Smooth muscle cell (in vitro differentiated cells): Measurements from ENCODE around the gene INVS. TPM values are rescaled to one million over a fixed set of nuclear protein-coding genes. Genes with fewer than 3 reads are reported as not detected.

Experiments
- DNase-seq: peaks from one replicate; lab custom pipeline; 2025; ENCODE audit not compliant: unreplicated experiment; lab: John Stamatoyannopoulos, UW
- H2AFZ ChIP-seq: fragments of 200-600 bp; sonication (generic); 2 replicates; pipeline ENCODE4 v1.6.0; 2016; ENCODE audit warnings: antibody characterized with exemption, low read depth, mild to moderate bottlenecking
- H3F3A ChIP-seq: fragments of 200-600 bp; sonication (generic); 2 replicates; pipeline ENCODE4 v1.6.0; 2017; ENCODE audit warnings: antibody characterized with exemption, low read depth
- H3K27ac ChIP-seq: fragments of 200-600 bp; sonication (generic); 2 replicates; pipeline ENCODE4 v1.5.1; 2016; ENCODE audit warnings: low read depth, mild to moderate bottlenecking
- H3K27me3 ChIP-seq: fragments of 200-600 bp; sonication (generic); 2 replicates; pipeline ENCODE4 v1.6.1; 2016; ENCODE audit warnings: low read depth, mild to moderate bottlenecking
- H3K36me3 ChIP-seq: fragments of 200-600 bp; sonication (generic); 2 replicates; pipeline ENCODE4 v1.5.1; 2016; ENCODE audit warnings: low read depth
- H3K4me1 ChIP-seq: fragments of 200-600 bp; sonication (generic); 2 replicates; pipeline ENCODE4 v1.5.1; 2016; ENCODE audit warnings: low read depth
- H3K4me2 ChIP-seq: fragments of 200-600 bp; sonication (generic); 2 replicates; pipeline ENCODE4 v1.6.0; 2016; ENCODE audit warnings: mild to moderate bottlenecking
- H3K4me3 ChIP-seq: fragments of 200-600 bp; sonication (generic); 2 replicates; pipeline ENCODE4 v1.5.1; 2016; ENCODE audit warnings: mild to moderate bottlenecking
- H3K79me2 ChIP-seq: fragments of 200-600 bp; sonication (generic); 2 replicates; pipeline ENCODE4 v1.6.0; 2016; ENCODE audit warnings: low read depth, mild to moderate bottlenecking
- H3K9ac ChIP-seq: fragments of 200-600 bp; sonication (generic); 2 replicates; pipeline ENCODE4 v1.6.0; 2016; ENCODE audit warnings: low read depth
- H3K9me3 ChIP-seq: fragments of 200-600 bp; sonication (generic); replicated peaks from 2 replicates; pipeline ENCODE4 v1.5.1; 2016; ENCODE audit warnings: low read depth
- H4K20me1 ChIP-seq: fragments of 200-600 bp; sonication (generic); 2 replicates; pipeline ENCODE4 v1.6.0; 2016; ENCODE audit warnings: low read depth
- CTCF ChIP-seq: fragments of 200-600 bp; sonication (generic); IDR thresholded peaks from 2 replicates; pipeline ENCODE4 v1.5.1; 2017; ENCODE audit warnings: borderline replicate concordance, mild to moderate bottlenecking, antibody characterized with exemption; ENCODE audit not compliant: insufficient read depth, poor library complexity, severe bottlenecking
- WGBS: methylation state at CpG from one replicate; pipeline ENCODE4 v1.1.7; 2016; ENCODE audit warnings: low lambda C conversion rate; 5-methylcytosine and 5-hydroxymethylcytosine counted together
- polyA plus RNA-seq: library from polyadenylated mRNA; unstranded; fragments of >200 nt; fragmentation: Nextera tagmentation; extraction: Ambion mirVana; gene quantifications from 2 replicates; pipeline ENCODE4 v1.2.1, GENCODE V29; 2016
- total RNA-seq: library from RNA; depleted of rRNA; stranded (reverse); fragments of >200 nt; gene quantifications from 2 replicates; pipeline ENCODE4 v1.2.3, GENCODE V29; 2014

Gene INVS
- total and polyA plus RNA-seq, 2 experiments from 2014 or later = 8.1 to 16.0 TPM

- no peaks in the 10 kb centered on the region for H3K9me3 ChIP-seq
- H3K4me3 ChIP-seq = peak overlapping the region; percentile 69
- peak overlapping the region; percentile 91 for H2AFZ ChIP-seq
- H3K36me3 ChIP-seq = no peaks in the 10 kb centered on the region
- H3K27me3 ChIP-seq = no peaks in the 10 kb centered on the region
- no peak for DNase-seq
- H3K4me1 ChIP-seq = peaks cover 15% of the 10 kb centered on the region
- peak overlapping the region; percentile 63 for H3K27ac ChIP-seq
- WGBS = 85% methylated on average over 2 of the region's 2 CpGs
- H3K9ac ChIP-seq = peak overlapping the region; percentile 67
- no peaks in the 10 kb centered on the region for H3F3A ChIP-seq
- H3K79me2 ChIP-seq = peaks cover 38% of the 10 kb centered on the region
- peak overlapping the region; percentile 88 for H3K4me2 ChIP-seq
- H4K20me1 ChIP-seq = peaks cover 27% of the 10 kb centered on the region
- TF ChIP-seq CTCF = no peak
These were observed 1.2 kb downstream of the INVS start for GRCh38 chr9:100100146-100100667.

DNA sequence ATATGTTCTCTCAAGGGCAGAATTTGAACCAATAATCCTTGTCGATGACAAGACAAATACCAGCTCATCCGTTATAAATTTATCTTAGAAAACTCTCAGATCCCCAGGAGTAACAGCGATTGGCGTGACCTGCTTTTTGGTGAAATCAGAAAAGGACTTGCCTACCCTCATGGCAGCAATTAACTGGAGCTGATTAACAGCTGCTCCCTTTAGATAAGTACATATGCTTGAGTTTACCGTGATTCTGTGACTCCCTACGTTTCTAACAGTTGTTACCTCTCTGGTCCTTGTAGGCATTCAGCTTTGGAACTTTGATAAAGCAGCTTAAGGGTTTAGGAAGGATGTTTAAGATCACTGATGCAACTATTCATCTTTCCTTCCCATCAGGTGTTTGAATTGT is 2.6 kb downstream of the INVS start:
- H3K36me3 ChIP-seq = peaks cover 6% of the 10 kb centered on the region
- H3K4me2 ChIP-seq = no peak overlapping the region
- H4K20me1 ChIP-seq = peaks cover 14% of the 10 kb centered on the region
- no peak overlapping the region for H3K9ac ChIP-seq
- H3K9me3 ChIP-seq = no peaks in the 10 kb centered on the region
- no peak overlapping the region for H3K27ac ChIP-seq
- H2AFZ ChIP-seq = no peak overlapping the region
- H3F3A ChIP-seq = no peaks in the 10 kb centered on the region
- no peak for TF ChIP-seq CTCF
- WGBS = 91% methylated on average over 6 of the region's 6 CpGs
- H3K27me3 ChIP-seq = no peaks in the 10 kb centered on the region
- no peak overlapping the region for H3K4me3 ChIP-seq
- DNase-seq = no peak
- peaks cover 24% of the 10 kb centered on the region for H3K79me2 ChIP-seq
- peaks cover 15% of the 10 kb centered on the region for H3K4me1 ChIP-seq

- H3K9ac ChIP-seq = peak overlapping the region; percentile 12
These were observed 5.3 kb downstream of the INVS start for GRCh38 chr9:100104314-100104713.

More at GRCh38 chr9:100104314-100104713, 5.3 kb downstream of the INVS start:
- H3K9me3 ChIP-seq = no peaks in the 10 kb centered on the region
- H3K4me2 ChIP-seq = no peak overlapping the region
- H3K27ac ChIP-seq = peak overlapping the region; percentile 73
- no peak overlapping the region for H2AFZ ChIP-seq
- peaks cover 7% of the 10 kb centered on the region for H3K79me2 ChIP-seq
- H3F3A ChIP-seq = no peaks in the 10 kb centered on the region
- H3K4me3 ChIP-seq = no peak overlapping the region
- TF ChIP-seq CTCF = no peak
- no peaks in the 10 kb centered on the region for H3K27me3 ChIP-seq
- no peak for DNase-seq
- peaks cover 7% of the 10 kb centered on the region for H3K4me1 ChIP-seq
- H3K36me3 ChIP-seq = peaks cover 16% of the 10 kb centered on the region
- WGBS = 87% methylated on average over 4 of the region's 4 CpGs
- peaks cover 17% of the 10 kb centered on the region for H4K20me1 ChIP-seq
